Ishikawa (cell line): Measurements from ENCODE around the gene AFP.

Source experiments
- CEBPB ChIP-seq: IDR thresholded peaks from 2 replicates; pipeline ENCODE4 v1.6.1; 2012
- CREB1 ChIP-seq: IDR thresholded peaks from 2 replicates; pipeline ENCODE4 v1.6.1; 2012; ENCODE audit warnings: low read depth
- EGR1 ChIP-seq: IDR thresholded peaks from 2 replicates; pipeline ENCODE4 v1.6.1; 2012
- EP300 ChIP-seq: IDR thresholded peaks from 2 replicates; pipeline ENCODE4 v1.6.1; 2012; ENCODE audit warnings: borderline replicate concordance
- FOXM1 ChIP-seq: IDR thresholded peaks from 2 replicates; pipeline ENCODE4 v1.6.1; 2012; ENCODE audit warnings: low read depth, borderline replicate concordance
- NFIC ChIP-seq: IDR thresholded peaks from 2 replicates; pipeline ENCODE4 v1.6.1; 2012
- RAD21 ChIP-seq: IDR thresholded peaks from 2 replicates; pipeline ENCODE4 v1.6.1; 2012; ENCODE audit warnings: low read depth
- TAF1 ChIP-seq: IDR thresholded peaks from 2 replicates; pipeline ENCODE4 v1.6.1; 2012; ENCODE audit warnings: low read depth, mild to moderate bottlenecking
- TCF12 ChIP-seq: IDR thresholded peaks from 2 replicates; pipeline ENCODE4 v1.6.1; 2012; ENCODE audit warnings: low read depth
- TEAD4 ChIP-seq: IDR thresholded peaks from 2 replicates; pipeline ENCODE4 v1.6.1; 2012
- YY1 ChIP-seq: IDR thresholded peaks from 2 replicates; pipeline ENCODE4 v1.6.1; 2012; ENCODE audit warnings: low read depth
- ZBTB7A ChIP-seq: IDR thresholded peaks from 2 replicates; pipeline ENCODE4 v1.6.1; 2012; ENCODE audit warnings: low read depth
- TF ChIP-seq, protein P1 (sequence below): IDR thresholded peaks from 2 replicates; pipeline ENCODE4 v1.6.1; 2012; ENCODE audit warnings: low read depth, mild to moderate bottlenecking
- TF ChIP-seq, protein P2 (sequence below): IDR thresholded peaks from 2 replicates; pipeline ENCODE4 v1.6.1; 2012
- TF ChIP-seq, protein P3 (sequence below): IDR thresholded peaks from 2 replicates; pipeline ENCODE4 v1.6.1; 2012

The AFP gene

DNA sequence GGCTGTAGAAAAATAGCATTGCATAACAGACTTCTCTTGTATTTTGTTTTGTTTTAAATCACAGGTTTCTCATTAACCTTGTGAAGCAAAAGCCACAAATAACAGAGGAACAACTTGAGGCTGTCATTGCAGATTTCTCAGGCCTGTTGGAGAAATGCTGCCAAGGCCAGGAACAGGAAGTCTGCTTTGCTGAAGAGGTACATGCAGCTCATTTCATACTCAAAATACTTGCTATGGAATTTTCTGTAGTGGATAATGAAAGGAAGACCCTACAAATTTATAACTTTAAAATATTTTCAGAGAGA, 17.6 kb downstream of the AFP start:
- no peak for TF ChIP-seq RAD21
- TF ChIP-seq EP300 = no peak
- no peak for TF ChIP-seq NFIC
- TF ChIP-seq CEBPB = no peak
- TF ChIP-seq TAF1 = no peak
- TF ChIP-seq YY1 = no peak
- TF ChIP-seq TCF12 = no peak
- TF ChIP-seq CREB1 = no peak
- no peak for TF ChIP-seq FOXM1
- TF ChIP-seq, protein P1, sequence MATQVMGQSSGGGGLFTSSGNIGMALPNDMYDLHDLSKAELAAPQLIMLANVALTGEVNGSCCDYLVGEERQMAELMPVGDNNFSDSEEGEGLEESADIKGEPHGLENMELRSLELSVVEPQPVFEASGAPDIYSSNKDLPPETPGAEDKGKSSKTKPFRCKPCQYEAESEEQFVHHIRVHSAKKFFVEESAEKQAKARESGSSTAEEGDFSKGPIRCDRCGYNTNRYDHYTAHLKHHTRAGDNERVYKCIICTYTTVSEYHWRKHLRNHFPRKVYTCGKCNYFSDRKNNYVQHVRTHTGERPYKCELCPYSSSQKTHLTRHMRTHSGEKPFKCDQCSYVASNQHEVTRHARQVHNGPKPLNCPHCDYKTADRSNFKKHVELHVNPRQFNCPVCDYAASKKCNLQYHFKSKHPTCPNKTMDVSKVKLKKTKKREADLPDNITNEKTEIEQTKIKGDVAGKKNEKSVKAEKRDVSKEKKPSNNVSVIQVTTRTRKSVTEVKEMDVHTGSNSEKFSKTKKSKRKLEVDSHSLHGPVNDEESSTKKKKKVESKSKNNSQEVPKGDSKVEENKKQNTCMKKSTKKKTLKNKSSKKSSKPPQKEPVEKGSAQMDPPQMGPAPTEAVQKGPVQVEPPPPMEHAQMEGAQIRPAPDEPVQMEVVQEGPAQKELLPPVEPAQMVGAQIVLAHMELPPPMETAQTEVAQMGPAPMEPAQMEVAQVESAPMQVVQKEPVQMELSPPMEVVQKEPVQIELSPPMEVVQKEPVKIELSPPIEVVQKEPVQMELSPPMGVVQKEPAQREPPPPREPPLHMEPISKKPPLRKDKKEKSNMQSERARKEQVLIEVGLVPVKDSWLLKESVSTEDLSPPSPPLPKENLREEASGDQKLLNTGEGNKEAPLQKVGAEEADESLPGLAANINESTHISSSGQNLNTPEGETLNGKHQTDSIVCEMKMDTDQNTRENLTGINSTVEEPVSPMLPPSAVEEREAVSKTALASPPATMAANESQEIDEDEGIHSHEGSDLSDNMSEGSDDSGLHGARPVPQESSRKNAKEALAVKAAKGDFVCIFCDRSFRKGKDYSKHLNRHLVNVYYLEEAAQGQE = no peak
- TF ChIP-seq ZBTB7A = no peak
- TF ChIP-seq, protein P2, sequence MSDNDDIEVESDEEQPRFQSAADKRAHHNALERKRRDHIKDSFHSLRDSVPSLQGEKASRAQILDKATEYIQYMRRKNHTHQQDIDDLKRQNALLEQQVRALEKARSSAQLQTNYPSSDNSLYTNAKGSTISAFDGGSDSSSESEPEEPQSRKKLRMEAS = no peak
- no peak for TF ChIP-seq TEAD4
- TF ChIP-seq EGR1 = no peak
- TF ChIP-seq, protein P3, sequence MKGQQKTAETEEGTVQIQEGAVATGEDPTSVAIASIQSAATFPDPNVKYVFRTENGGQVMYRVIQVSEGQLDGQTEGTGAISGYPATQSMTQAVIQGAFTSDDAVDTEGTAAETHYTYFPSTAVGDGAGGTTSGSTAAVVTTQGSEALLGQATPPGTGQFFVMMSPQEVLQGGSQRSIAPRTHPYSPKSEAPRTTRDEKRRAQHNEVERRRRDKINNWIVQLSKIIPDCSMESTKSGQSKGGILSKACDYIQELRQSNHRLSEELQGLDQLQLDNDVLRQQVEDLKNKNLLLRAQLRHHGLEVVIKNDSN = no peak

DNA sequence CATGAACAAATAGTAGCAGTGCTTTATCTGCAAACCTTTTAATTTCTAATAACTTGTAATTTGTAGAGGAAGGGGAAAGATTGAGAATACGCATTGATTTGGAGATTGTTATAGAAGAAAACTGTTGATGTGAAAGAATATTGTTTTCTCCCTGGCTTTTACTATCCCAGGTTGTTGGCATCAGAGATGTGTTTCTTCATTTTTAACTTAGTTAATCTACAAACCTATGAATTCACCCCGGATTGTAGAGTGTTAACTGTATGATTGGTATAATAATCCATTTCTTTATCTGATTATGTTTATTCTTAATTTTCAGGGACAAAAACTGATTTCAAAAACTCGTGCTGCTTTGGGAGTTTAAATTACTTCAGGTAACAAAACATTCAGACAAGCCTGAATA, 18.9 kb downstream of the AFP start:
- TF ChIP-seq CREB1 (no peak), YY1 (no peak), EGR1 (no peak), EP300 (no peak), NFIC (no peak), RAD21 (no peak), TEAD4 (no peak), TAF1 (no peak), TCF12 (no peak), CEBPB (no peak), FOXM1 (no peak)
- TF ChIP-seq, protein P2 = no peak
- TF ChIP-seq, protein P3 = no peak
- TF ChIP-seq, protein P1 = no peak

DNA sequence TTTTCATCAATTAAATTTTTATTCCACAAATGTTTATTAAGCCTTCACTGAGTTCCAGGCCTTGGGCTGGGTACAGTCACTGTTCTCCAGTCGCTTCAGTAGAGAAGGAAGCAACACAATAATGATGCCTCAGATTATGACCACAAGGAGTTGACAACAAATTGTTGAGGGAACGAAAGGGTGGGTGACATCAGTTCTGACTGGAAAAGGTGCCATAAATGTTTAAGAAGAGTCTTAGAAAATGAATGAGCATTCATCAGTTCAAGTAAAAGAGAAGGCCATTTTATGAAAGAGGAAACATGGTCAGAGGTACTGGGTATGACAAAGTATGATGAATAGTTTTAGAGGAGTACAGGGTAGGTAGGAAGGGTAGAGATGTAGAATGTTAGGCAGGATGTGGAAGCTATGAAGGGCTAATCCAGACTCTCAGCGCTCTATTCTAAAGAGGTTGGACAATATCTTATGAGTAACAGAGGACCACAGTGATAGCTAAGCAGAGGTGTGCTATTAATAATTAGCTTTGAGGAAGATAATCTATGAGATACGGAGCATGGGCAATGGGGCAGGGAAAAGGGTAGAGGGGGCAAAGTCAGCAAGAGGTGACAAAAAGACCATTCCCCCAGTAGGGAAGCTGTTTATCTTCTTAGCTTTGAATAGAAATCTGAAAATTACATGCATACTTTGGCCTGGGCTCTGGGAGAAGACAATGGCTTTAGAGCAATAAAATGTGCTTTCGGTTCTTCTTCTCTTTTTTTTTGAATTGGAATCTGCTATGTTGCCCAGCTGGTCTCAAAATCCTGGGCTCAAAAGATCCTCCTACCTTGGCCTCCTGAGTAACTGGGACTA, 20.4 kb downstream of the AFP start:
- TF ChIP-seq FOXM1 = no peak
- no peak for TF ChIP-seq TCF12
- no peak for TF ChIP-seq ZBTB7A
- no peak for TF ChIP-seq TAF1
- TF ChIP-seq EP300 = no peak
- TF ChIP-seq YY1 = no peak
- TF ChIP-seq, protein P3 = no peak
- TF ChIP-seq, protein P1 = no peak
- no peak for TF ChIP-seq CEBPB
- TF ChIP-seq NFIC = no peak
- no peak for TF ChIP-seq CREB1
- TF ChIP-seq EGR1 = no peak
